ENCODE results near the gene SGMS1.
"Not testable (repeated sequence)": the region's sequence is repeated elsewhere in the genome, so short reads cannot be mapped to it uniquely, and the experiment has no call there.

Gene SGMS1

DNA sequence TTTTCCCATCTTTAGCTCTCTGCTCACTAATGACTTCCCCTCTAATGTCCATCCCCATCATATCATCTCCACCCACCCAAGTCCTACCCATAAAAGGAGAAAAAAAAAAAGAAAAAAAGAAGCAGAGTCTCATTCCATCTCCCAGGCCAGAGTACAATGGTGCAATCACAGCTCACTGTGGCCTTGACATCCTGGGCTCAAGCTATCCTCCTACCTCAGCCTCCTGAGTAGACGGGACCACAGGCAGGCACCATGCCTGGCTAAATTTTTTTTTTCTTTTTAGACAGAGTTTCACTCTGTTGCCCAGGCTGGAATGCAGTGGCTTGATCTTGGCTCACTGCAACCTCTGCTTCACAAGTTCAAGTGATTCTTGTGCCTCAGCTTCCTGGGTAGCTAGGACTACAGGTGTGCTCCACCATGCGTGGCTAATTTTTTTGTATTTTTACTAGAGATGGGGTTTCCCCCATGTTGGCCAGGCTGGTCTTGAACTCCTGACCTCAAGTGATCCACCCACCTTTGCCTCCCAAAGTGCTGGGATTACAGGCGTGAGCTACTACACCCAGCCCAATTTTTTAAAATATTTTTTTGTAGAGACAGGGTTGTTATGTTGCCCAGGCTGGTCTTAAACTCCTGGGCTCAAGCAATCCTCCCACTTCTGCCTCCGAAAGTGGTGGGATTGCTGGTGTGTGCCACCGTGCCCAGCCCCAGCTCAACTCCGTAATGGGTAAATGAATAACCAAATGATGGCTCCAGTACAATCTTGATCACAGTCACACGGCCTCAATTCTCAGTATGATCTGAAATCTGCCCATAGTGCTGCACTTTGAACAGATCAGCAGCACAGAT, 24.6 kb upstream of the SGMS1 start:
- Histone ChIP-seq H3K36me3 (ENCODE audit: insufficient read depth) (no peaks in the 10 kb centered on the region), H3K79me2 (ENCODE audit: insufficient read depth, low read depth) (no peaks in the 10 kb centered on the region), H3K27me3 (ENCODE audit: insufficient read depth, low read depth) (no peaks in the 10 kb centered on the region), H3K4me3 (IDR thresholded peaks at IDR 0.05; ENCODE audit: insufficient read depth, low read depth, low read length) (no peak overlapping the region), H2AFZ (ENCODE audit: low read depth) (no peak overlapping the region), H3K27ac (no peak overlapping the region), H3K4me2 (no peak overlapping the region), H3K4me1 (ENCODE audit: low read depth, poor library complexity, severe bottlenecking) (peaks cover 3% of the 10 kb centered on the region), H3K9ac (no peak overlapping the region), H4K20me1 (ENCODE audit: insufficient read depth) (no peaks in the 10 kb centered on the region)
- TF ChIP-seq, protein P1, sequence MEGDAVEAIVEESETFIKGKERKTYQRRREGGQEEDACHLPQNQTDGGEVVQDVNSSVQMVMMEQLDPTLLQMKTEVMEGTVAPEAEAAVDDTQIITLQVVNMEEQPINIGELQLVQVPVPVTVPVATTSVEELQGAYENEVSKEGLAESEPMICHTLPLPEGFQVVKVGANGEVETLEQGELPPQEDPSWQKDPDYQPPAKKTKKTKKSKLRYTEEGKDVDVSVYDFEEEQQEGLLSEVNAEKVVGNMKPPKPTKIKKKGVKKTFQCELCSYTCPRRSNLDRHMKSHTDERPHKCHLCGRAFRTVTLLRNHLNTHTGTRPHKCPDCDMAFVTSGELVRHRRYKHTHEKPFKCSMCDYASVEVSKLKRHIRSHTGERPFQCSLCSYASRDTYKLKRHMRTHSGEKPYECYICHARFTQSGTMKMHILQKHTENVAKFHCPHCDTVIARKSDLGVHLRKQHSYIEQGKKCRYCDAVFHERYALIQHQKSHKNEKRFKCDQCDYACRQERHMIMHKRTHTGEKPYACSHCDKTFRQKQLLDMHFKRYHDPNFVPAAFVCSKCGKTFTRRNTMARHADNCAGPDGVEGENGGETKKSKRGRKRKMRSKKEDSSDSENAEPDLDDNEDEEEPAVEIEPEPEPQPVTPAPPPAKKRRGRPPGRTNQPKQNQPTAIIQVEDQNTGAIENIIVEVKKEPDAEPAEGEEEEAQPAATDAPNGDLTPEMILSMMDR (conservative IDR thresholded peaks at IDR 0.05; ENCODE audit: low read depth, low read length): no peak

DNA sequence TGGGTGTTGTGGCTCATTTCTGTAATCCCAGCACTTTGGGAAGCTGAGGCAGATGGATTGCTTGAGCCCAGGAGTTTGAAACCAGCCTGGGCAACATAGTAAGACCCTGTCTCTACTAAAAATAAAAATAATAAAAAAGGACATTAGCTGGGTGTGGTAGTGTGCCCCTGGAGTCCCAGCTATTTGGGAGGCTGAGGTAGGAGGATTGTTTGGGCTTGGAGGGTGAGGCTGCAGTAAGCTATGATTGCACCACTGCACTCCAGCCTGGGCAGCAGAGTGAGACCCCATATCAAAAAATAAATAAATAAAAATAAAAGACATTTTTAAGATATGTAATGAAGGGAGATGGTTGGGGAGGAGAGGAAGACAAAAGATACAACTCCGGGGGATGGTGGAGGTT, 23.6 kb upstream of the SGMS1 start:
- not testable (repeated sequence) for H3K36me3 ChIP-seq (ENCODE audit: insufficient read depth); H3K4me1 ChIP-seq (ENCODE audit: low read depth, poor library complexity, severe bottlenecking); H3K4me2 ChIP-seq

DNA sequence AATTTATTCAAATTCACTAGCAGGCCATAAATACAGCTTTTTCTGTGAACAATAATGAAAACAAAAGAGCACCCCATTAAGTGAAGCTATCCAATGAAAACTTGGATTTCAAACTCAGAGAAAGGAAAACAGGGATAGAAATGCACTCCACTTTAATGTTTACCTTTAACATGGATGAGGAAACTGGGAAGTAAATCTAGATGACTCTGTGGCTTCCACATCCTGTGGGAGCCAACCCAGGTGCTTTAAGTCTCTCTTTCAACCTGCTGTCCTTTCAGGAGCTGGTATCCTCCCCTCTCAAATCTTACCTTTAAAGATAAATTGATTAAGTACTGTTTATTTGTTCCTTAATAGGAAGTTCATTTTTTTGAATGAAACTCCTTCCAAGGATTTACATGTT, 21.5 kb upstream of the SGMS1 start:
- Histone ChIP-seq H3K9ac (no peak overlapping the region), H3K4me1 (ENCODE audit: low read depth, poor library complexity, severe bottlenecking) (no peaks in the 10 kb centered on the region), H3K4me2 (no peak overlapping the region), H3K27me3 (ENCODE audit: insufficient read depth, low read depth) (no peaks in the 10 kb centered on the region), H3K27ac (no peak overlapping the region), H3K79me2 (ENCODE audit: insufficient read depth, low read depth) (no peaks in the 10 kb centered on the region), H3K36me3 (ENCODE audit: insufficient read depth) (no peaks in the 10 kb centered on the region), H3K4me3 (IDR thresholded peaks at IDR 0.05; ENCODE audit: insufficient read depth, low read depth, low read length) (no peak overlapping the region), H4K20me1 (ENCODE audit: insufficient read depth) (no peaks in the 10 kb centered on the region), H2AFZ (ENCODE audit: low read depth) (no peak overlapping the region)
- TF ChIP-seq, protein P1 (conservative IDR thresholded peaks at IDR 0.05; ENCODE audit: low read depth, low read length): no peak

More for the DNA sequence above, 23.6 kb upstream of the SGMS1 start:
- H3K27me3 ChIP-seq (ENCODE audit: insufficient read depth, low read depth); H3K27ac ChIP-seq; H3K79me2 ChIP-seq (ENCODE audit: insufficient read depth, low read depth); H4K20me1 ChIP-seq (ENCODE audit: insufficient read depth); H3K9ac ChIP-seq; H2AFZ ChIP-seq (ENCODE audit: low read depth); H3K4me3 ChIP-seq (IDR thresholded peaks at IDR 0.05; ENCODE audit: insufficient read depth, low read depth, low read length): not testable (repeated sequence)

DNA sequence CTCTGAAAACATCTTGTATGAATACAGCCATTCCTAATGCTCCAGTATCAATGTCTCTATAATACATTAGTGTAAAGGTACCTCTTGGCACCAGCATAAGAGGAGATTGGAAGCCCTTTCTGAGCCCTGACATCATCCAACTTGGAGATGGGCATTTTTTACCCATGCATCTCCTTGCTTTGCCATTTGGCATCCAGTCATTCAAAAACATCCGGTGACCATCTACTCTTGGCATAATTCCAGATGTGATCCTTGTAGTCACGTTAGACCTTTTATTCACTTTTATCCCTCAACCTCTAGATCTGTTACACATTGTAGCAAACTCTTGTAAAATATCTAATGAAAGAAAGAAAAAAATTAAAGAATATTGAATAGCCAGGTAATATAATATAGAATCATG, 17.9 kb upstream of the SGMS1 start:
- Histone ChIP-seq H3K4me1 (ENCODE audit: low read depth, poor library complexity, severe bottlenecking) (peaks cover 9% of the 10 kb centered on the region), H3K9ac (no peak overlapping the region), H3K27me3 (ENCODE audit: insufficient read depth, low read depth) (no peaks in the 10 kb centered on the region), H3K4me2 (no peak overlapping the region), H3K36me3 (ENCODE audit: insufficient read depth) (no peaks in the 10 kb centered on the region), H3K4me3 (IDR thresholded peaks at IDR 0.05; ENCODE audit: insufficient read depth, low read depth, low read length) (no peak overlapping the region), H2AFZ (ENCODE audit: low read depth) (no peak overlapping the region), H4K20me1 (ENCODE audit: insufficient read depth) (no peaks in the 10 kb centered on the region), H3K79me2 (ENCODE audit: insufficient read depth, low read depth) (no peaks in the 10 kb centered on the region), H3K27ac (no peak overlapping the region)
- TF ChIP-seq, protein P1 (conservative IDR thresholded peaks at IDR 0.05; ENCODE audit: low read depth, low read length): no peak

DNA sequence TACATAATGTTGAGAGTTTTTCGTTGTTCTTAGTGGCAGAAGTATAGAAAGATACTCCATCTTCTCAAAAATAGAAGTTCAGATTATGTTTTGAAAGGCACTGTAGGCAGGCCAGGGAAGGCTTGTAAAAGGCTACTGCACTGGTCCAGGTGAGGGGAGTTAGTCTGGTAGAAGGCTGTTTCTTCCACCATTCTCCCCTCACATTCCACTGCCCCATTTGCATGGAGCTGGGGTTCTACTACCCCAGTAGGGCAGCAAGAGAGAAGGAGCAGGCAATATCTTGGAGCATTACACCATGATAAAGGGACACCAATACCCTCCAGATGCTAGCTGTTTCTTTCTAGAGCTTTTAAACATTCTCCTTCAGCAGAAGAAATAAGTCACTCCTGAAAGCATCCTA, 16.5 kb upstream of the SGMS1 start:
- no peak overlapping the region for H3K27ac ChIP-seq
- no peaks in the 10 kb centered on the region for H3K79me2 ChIP-seq (ENCODE audit: insufficient read depth, low read depth)
- no peak overlapping the region for H3K4me2 ChIP-seq
- H2AFZ ChIP-seq (ENCODE audit: low read depth): no peak overlapping the region
- H3K4me1 ChIP-seq (ENCODE audit: low read depth, poor library complexity, severe bottlenecking): peaks cover 11% of the 10 kb centered on the region
- no peak overlapping the region for H3K9ac ChIP-seq
- no peak overlapping the region for H3K4me3 ChIP-seq (IDR thresholded peaks at IDR 0.05; ENCODE audit: insufficient read depth, low read depth, low read length)
- H3K36me3 ChIP-seq (ENCODE audit: insufficient read depth): no peaks in the 10 kb centered on the region
- TF ChIP-seq, protein P1 (conservative IDR thresholded peaks at IDR 0.05; ENCODE audit: low read depth, low read length): no peak
- no peaks in the 10 kb centered on the region for H4K20me1 ChIP-seq (ENCODE audit: insufficient read depth)
- H3K27me3 ChIP-seq (ENCODE audit: insufficient read depth, low read depth): no peaks in the 10 kb centered on the region

Data from KMS-11 (cell line).